HL-60/S4 (cell line): ENCODE measurements around the gene AKR1C1.
"Not testable (repeated sequence)": the region's sequence is repeated elsewhere in the genome, so short reads cannot be mapped to it uniquely, and the experiment has no call there.

Source experiments
- in situ Hi-C: fragments of 300-500 bp; cut with MboI; formaldehyde crosslinking; loops from 2 replicates; pipeline ENCODE4 v1.14.3; 2022; ENCODE audit warnings: low sequenced_read_pairs

AKR1C1 gene

GRCh38 chr10:4947039-4947634 lies 16.1 kb upstream of the AKR1C1 start:
- in situ Hi-C loops = no loop called here

- in situ Hi-C loops = no loop called here
Observed at GRCh38 chr10:4947635-4948596, 15.3 kb upstream of the AKR1C1 start.

GRCh38 chr10:4951512-4952162 lies 11.6 kb upstream of the AKR1C1 start:
- in situ Hi-C loops = not testable (repeated sequence)

- in situ Hi-C loops = no loop called here
Observed at GRCh38 chr10:4953405-4953804, 9.8 kb upstream of the AKR1C1 start.

GRCh38 chr10:4956088-4956487 lies 7.1 kb upstream of the AKR1C1 start:
- in situ Hi-C loops = not testable (repeated sequence)

- in situ Hi-C loops = not testable (repeated sequence)
Observed at GRCh38 chr10:4956955-4957645, 6.1 kb upstream of the AKR1C1 start.

GRCh38 chr10:4961558-4961957 lies 1.7 kb upstream of the AKR1C1 start:
- in situ Hi-C loops = not testable (repeated sequence)

- in situ Hi-C loops = not testable (repeated sequence)
Observed at GRCh38 chr10:4962308-4962707, 907 bp upstream of the AKR1C1 start.

- in situ Hi-C loops = not testable (repeated sequence)
Observed at GRCh38 chr10:4963815-4964154, 570 bp downstream of the AKR1C1 start.

- in situ Hi-C loops = not testable (repeated sequence)
Observed at GRCh38 chr10:4965763-4966162, 2.5 kb downstream of the AKR1C1 start.

- in situ Hi-C loops = not testable (repeated sequence)
Observed at GRCh38 chr10:4967189-4967588, 4.0 kb downstream of the AKR1C1 start.

- in situ Hi-C loops = not testable (repeated sequence)
Observed at GRCh38 chr10:4969289-4969688, 6.1 kb downstream of the AKR1C1 start.

- in situ Hi-C loops = not testable (repeated sequence)
Observed at GRCh38 chr10:4970362-4970761, 7.1 kb downstream of the AKR1C1 start.

- in situ Hi-C loops = not testable (repeated sequence)
Observed at GRCh38 chr10:4972369-4973142, 9.3 kb downstream of the AKR1C1 start.

GRCh38 chr10:4973294-4973693 lies 10.1 kb downstream of the AKR1C1 start:
- in situ Hi-C loops = not testable (repeated sequence)

- in situ Hi-C loops = not testable (repeated sequence)
Observed at GRCh38 chr10:4974400-4974799, 11.2 kb downstream of the AKR1C1 start.

- in situ Hi-C loops = no loop called here
Observed at GRCh38 chr10:4977025-4977424, 13.8 kb downstream of the AKR1C1 start.

- in situ Hi-C loops = no loop called here
Observed at GRCh38 chr10:4978870-4979269, 15.7 kb downstream of the AKR1C1 start.

- in situ Hi-C loops = no loop called here
Observed at GRCh38 chr10:4980793-4981192, 17.6 kb downstream of the AKR1C1 start.

- in situ Hi-C loops = no loop called here
Observed at GRCh38 chr10:4981722-4982471, 18.7 kb downstream of the AKR1C1 start.
